ENCODE results near the gene NQO1. TPM values are rescaled to one million over a fixed set of nuclear protein-coding genes. Genes with fewer than 3 reads are reported as not detected.

Gene NQO1
- total and polyA plus RNA-seq, 4 donors: 0.92 to 5.5 (median 1.9) TPM

DNA sequence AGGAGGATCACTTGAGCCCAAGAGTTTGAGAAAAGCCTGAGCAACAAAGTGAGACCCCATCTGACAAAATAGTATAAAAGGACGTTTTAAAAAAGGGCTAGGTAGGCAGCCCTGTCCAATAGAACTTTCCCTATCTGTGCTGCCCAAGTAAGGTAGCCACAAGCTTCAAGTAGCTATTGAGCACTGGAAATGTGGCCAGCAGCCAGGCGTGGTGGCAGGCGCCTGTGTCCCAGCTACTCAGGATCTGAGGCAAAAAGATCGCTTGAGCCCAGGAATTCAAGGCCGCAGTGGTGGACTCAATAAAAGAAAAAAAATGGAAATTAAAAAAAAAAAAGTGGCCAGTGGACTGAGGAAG is 1.5 kb upstream of the NQO1 start:
- WGBS: 96% methylated on average over 5 of the region's 5 CpGs
- H3K9me3 ChIP-seq (ENCODE audit: control insufficient read depth in 4 of 4, low read length in 3 of 4): no peaks in the 10 kb centered on the region
- TF ChIP-seq SP1 (IDR thresholded peaks at IDR 0.05) (no peak), TAF1 (conservative IDR thresholded peaks at IDR 0.05) (no peak), HNF4A (conservative IDR thresholded peaks at IDR 0.05) (no peak), JUND (IDR thresholded peaks at IDR 0.05) (no peak), NR2F2 (IDR thresholded peaks at IDR 0.05) (no peak), EGR1 (IDR thresholded peaks at IDR 0.05; ENCODE audit: low read depth in 2 of 2) (no peak), RXRA (IDR thresholded peaks at IDR 0.05) (no peak), HNF4G (IDR thresholded peaks at IDR 0.05) (no peak), FOXA2 (IDR thresholded peaks at IDR 0.05) (no peak), YY1 (IDR thresholded peaks at IDR 0.05) (no peak), RAD21 (IDR thresholded peaks at IDR 0.05) (no peak), GABPA (IDR thresholded peaks at IDR 0.05 in 1 of 2, conservative IDR thresholded peaks at IDR 0.05 in 1 of 2) (no peak)
- TF ChIP-seq, protein P1, sequence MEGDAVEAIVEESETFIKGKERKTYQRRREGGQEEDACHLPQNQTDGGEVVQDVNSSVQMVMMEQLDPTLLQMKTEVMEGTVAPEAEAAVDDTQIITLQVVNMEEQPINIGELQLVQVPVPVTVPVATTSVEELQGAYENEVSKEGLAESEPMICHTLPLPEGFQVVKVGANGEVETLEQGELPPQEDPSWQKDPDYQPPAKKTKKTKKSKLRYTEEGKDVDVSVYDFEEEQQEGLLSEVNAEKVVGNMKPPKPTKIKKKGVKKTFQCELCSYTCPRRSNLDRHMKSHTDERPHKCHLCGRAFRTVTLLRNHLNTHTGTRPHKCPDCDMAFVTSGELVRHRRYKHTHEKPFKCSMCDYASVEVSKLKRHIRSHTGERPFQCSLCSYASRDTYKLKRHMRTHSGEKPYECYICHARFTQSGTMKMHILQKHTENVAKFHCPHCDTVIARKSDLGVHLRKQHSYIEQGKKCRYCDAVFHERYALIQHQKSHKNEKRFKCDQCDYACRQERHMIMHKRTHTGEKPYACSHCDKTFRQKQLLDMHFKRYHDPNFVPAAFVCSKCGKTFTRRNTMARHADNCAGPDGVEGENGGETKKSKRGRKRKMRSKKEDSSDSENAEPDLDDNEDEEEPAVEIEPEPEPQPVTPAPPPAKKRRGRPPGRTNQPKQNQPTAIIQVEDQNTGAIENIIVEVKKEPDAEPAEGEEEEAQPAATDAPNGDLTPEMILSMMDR (IDR thresholded peaks at IDR 0.05; ENCODE audit: low read depth, low read length, missing input control): no peak
- TF ChIP-seq, protein P2, sequence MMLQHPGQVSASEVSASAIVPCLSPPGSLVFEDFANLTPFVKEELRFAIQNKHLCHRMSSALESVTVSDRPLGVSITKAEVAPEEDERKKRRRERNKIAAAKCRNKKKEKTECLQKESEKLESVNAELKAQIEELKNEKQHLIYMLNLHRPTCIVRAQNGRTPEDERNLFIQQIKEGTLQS (IDR thresholded peaks at IDR 0.05): no peak
- TF ChIP-seq, protein P3, sequence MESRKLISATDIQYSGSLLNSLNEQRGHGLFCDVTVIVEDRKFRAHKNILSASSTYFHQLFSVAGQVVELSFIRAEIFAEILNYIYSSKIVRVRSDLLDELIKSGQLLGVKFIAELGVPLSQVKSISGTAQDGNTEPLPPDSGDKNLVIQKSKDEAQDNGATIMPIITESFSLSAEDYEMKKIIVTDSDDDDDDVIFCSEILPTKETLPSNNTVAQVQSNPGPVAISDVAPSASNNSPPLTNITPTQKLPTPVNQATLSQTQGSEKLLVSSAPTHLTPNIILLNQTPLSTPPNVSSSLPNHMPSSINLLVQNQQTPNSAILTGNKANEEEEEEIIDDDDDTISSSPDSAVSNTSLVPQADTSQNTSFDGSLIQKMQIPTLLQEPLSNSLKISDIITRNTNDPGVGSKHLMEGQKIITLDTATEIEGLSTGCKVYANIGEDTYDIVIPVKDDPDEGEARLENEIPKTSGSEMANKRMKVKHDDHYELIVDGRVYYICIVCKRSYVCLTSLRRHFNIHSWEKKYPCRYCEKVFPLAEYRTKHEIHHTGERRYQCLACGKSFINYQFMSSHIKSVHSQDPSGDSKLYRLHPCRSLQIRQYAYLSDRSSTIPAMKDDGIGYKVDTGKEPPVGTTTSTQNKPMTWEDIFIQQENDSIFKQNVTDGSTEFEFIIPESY (IDR thresholded peaks at IDR 0.05): no peak
- TF ChIP-seq, protein P4, sequence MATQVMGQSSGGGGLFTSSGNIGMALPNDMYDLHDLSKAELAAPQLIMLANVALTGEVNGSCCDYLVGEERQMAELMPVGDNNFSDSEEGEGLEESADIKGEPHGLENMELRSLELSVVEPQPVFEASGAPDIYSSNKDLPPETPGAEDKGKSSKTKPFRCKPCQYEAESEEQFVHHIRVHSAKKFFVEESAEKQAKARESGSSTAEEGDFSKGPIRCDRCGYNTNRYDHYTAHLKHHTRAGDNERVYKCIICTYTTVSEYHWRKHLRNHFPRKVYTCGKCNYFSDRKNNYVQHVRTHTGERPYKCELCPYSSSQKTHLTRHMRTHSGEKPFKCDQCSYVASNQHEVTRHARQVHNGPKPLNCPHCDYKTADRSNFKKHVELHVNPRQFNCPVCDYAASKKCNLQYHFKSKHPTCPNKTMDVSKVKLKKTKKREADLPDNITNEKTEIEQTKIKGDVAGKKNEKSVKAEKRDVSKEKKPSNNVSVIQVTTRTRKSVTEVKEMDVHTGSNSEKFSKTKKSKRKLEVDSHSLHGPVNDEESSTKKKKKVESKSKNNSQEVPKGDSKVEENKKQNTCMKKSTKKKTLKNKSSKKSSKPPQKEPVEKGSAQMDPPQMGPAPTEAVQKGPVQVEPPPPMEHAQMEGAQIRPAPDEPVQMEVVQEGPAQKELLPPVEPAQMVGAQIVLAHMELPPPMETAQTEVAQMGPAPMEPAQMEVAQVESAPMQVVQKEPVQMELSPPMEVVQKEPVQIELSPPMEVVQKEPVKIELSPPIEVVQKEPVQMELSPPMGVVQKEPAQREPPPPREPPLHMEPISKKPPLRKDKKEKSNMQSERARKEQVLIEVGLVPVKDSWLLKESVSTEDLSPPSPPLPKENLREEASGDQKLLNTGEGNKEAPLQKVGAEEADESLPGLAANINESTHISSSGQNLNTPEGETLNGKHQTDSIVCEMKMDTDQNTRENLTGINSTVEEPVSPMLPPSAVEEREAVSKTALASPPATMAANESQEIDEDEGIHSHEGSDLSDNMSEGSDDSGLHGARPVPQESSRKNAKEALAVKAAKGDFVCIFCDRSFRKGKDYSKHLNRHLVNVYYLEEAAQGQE (IDR thresholded peaks at IDR 0.05): no peak
- TF ChIP-seq, protein P5, sequence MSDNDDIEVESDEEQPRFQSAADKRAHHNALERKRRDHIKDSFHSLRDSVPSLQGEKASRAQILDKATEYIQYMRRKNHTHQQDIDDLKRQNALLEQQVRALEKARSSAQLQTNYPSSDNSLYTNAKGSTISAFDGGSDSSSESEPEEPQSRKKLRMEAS (IDR thresholded peaks at IDR 0.05): no peak
- H3K27ac ChIP-seq (ENCODE audit: low read depth in 1 of 2, low read length in 2 of 2): no peak overlapping the region
- H3K36me3 ChIP-seq (ENCODE audit: control insufficient read depth in 4 of 4, insufficient read depth in 3 of 4, low read depth in 1 of 4, low read length in 3 of 4): no peaks in the 10 kb centered on the region
- H3K4me3 ChIP-seq (ENCODE audit: low read depth in 1 of 3, low read length in 3 of 3): no peak overlapping the region
- H3K9ac ChIP-seq (ENCODE audit: low read depth in 1 of 2, low read length in 2 of 2): no peak overlapping the region
- no peaks in the 10 kb centered on the region for H3K27me3 ChIP-seq (ENCODE audit: control insufficient read depth in 4 of 4, insufficient read depth in 4 of 4, low read length in 3 of 4)
- DNase-seq (ENCODE audit: low spot score): no peak
- peaks cover 0 to 4% (median 0%) of the 10 kb centered on the region in 4 donors for H3K4me1 ChIP-seq (ENCODE audit: control insufficient read depth in 4 of 4, insufficient read depth in 4 of 4, low read length in 3 of 4)
